ENCODE measurements around the gene NCAM1.
"Not testable (repeated sequence)": the region's sequence is repeated elsewhere in the genome, so short reads cannot be mapped to it uniquely, and the experiment has no call there.

NCAM1 gene

GRCh38 chr11:113021111-113021510, 59.9 kb downstream of the NCAM1 start:
- no peak for DNase-seq (ENCODE audit: low read depth in 3 of 3)

DNA sequence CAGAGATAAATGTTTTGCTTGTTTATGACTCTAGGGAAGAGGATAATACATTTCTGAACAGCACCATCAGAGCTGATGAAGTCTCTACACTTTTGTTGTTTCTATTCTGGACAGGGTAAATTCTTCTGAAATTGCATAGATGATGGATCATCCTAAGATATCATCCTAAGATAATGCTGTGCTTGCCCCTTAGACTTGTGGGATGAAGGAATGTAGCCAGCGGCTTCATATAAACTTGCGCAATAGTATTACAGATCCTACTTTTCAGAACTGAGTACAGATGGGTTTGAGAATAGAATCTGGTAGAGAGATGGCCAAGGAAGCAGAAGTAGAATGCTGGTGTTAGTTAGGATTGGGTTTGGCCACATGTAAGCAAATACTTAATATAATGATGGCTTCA, 61.0 kb downstream of the NCAM1 start:
- DNase-seq (ENCODE audit: low read depth in 3 of 3) = no peak

GRCh38 chr11:113023228-113023627, 62.0 kb downstream of the NCAM1 start:
- no peak for DNase-seq (ENCODE audit: low read depth in 3 of 3)

GRCh38 chr11:113023986-113024385, 62.8 kb downstream of the NCAM1 start:
- DNase-seq (ENCODE audit: low read depth in 3 of 3) = no peak

DNA sequence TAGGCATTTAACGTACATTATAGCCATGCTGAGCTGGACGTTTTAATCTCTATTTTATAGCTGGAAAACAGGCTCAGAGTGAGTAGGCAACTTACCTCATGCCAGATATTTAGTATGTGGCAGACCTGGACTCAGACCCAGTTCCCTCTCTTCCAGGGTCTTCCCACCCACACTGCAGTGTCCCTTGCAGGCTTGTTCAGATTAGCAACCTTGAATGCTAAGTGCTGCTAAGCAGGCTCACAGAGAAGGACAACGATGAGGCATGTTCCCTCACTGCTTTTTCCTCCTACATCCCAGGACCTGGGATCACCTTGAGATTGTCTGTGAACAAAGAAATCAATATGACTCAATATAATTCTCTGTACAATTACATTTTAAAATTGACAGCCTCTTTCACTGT, 65.6 kb downstream of the NCAM1 start:
- no peak for DNase-seq (ENCODE audit: low read depth in 3 of 3)

DNA sequence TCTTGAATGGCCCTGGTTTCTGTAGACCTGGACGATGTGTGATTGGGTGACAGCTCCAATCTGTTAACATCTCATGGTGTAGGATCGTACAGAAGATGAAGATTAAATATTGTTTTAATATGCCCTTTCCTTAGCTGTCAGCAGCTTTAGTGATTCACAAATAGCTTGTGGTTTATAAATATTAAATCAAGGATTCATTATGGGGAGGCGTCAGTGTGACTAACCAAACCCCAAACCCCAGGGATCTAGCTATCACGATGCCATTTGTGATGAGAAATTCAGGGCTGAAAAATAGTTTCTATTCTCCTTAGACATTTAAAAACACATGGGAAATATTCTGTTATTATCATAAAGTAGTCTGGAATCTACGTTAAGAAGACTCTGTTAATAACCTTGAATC, 73.4 kb downstream of the NCAM1 start:
- no peak for DNase-seq (ENCODE audit: low read depth in 3 of 3)

- no peak for DNase-seq (ENCODE audit: low read depth in 3 of 3)
Observed at GRCh38 chr11:113035708-113036107, 74.5 kb downstream of the NCAM1 start.

DNA sequence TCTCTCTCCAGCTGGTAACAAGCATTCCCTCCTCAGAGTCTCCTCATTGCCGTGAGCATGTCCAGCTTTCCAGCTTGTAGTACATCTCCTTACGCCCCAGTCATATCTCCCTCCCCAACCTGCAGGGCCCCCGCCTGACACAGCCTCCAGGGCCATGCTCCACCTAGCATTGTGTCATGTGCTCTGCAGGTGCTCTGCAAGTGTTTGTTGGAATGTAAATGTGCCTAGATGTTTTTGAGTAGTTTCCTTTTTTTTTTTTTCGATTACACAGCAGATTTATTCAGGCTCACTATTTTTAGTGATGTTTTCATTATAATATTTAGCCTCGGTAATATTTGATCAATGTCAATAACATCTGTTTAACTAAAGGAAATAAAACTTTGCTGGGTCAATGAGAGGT, 82.5 kb downstream of the NCAM1 start:
- no peak for DNase-seq (ENCODE audit: low read depth in 3 of 3)

DNA sequence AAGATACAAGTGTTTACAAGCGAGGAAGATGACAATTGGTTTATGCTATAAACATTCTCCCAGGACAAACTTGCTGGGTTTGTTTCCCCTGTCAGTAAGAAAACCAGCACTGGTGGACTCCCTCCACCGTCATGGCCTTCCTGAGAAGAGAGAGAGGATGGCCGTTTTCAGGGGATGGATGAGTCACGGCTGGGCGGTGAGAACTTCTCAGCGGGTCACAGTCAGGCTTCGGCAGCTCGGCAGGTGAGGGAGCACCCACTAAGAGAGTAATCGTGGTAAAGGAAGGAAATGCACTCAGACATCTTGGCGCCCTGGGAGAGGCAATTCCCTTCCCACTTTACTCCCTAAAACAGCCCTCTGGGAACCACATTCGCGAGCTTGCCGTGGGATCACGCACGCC, 83.9 kb downstream of the NCAM1 start:
- no peak for DNase-seq (ENCODE audit: low read depth in 3 of 3)

GRCh38 chr11:113046866-113047265, 85.6 kb downstream of the NCAM1 start:
- no peak for DNase-seq (ENCODE audit: low read depth in 3 of 3)

GRCh38 chr11:113048820-113049768, 87.9 kb downstream of the NCAM1 start:
- DNase-seq (ENCODE audit: low read depth in 3 of 3) = no peak

DNA sequence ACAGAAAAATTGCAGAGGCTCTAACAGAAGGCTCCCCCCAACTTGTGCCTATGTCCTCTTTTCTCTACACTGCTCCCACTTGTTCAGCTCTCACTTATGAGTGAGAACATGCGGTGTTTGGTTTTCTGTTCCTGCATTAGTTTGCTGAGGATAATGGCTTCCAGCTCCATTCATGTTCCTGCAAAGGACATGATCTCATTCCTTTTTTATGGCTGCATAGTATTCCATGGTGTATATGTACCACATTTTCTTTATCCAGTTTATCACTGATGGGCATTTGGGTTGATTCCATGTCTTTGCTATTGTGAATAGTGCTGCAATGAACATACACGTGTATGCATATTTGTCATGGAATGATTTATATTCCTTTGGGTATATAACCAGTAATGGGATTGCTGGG, 91.8 kb downstream of the NCAM1 start:
- DNase-seq (ENCODE audit: low read depth in 3 of 3) = not testable (repeated sequence)

GRCh38 chr11:113057038-113057437, 95.8 kb downstream of the NCAM1 start:
- no peak for DNase-seq (ENCODE audit: low read depth in 3 of 3)

DNA sequence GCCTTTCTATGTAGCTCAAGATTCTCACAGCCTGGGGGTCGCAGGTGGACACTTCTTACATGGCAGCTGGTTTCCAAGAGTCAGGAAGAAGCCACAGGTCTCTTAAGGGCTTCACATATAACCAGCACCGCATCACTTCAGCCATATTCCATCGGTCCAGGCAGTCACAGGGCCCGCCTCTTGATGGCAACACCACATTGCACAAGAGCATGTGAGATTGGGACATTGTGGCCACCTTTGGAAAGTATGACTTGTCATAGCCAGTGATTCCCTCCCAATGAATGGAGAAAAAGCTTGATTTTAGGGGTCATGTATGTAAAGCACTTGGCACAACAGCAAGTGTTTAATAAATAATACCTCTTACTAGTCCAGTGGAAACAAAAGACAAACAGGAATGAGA, 98.3 kb downstream of the NCAM1 start:
- no peak for DNase-seq (ENCODE audit: low read depth in 3 of 3)

DNA sequence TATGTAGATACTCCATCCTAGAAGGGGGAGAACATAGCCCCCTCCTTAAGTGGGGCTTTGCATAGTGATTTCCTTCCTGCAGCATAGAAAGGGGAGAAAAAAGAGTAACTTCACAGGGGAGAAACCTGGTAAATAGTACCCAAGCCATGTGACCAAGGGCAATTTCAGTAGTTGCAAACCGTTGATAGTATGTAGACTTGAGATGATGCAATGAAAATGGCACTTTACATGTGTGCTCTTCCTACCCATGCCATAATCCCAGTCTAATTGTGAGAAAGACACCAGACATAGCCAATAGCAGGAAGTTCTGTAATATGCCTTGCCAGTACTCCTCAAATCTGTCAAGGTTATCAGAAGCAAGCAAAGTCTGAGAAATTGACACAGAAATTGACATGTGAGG, 104.1 kb downstream of the NCAM1 start:
- DNase-seq (ENCODE audit: low read depth in 3 of 3) = no peak

- DNase-seq (ENCODE audit: low read depth in 3 of 3) = no peak
Observed at GRCh38 chr11:113072237-113072858, 111.1 kb downstream of the NCAM1 start.

GRCh38 chr11:113073290-113073953, 112.2 kb downstream of the NCAM1 start:
- no peak for DNase-seq (ENCODE audit: low read depth in 3 of 3)

DNA sequence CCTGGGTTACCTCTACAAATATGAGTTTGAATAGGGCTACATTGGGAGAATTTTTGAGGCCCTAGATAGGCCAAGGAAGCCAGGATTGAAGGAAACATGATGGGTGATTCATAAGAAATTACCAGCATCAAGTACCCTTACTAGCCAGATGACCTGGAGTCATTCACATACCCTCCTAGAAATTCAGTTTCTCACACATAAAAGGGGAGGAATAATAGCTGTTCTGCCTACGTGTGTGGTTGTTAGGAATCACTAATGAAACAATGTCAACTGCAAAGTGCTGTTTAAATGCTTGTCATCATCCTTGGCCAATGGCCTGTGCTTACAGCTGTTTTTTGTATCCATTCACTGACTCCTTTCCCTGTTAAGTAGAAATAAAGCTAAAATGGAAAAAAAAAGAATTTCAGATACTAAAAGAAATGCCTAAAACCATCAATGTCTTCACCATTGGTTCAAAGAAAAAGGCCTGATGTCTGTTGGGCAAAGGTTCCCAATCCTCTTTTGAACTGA, 114.4 kb downstream of the NCAM1 start:
- DNase-seq (ENCODE audit: low read depth in 3 of 3) = no peak

DNA sequence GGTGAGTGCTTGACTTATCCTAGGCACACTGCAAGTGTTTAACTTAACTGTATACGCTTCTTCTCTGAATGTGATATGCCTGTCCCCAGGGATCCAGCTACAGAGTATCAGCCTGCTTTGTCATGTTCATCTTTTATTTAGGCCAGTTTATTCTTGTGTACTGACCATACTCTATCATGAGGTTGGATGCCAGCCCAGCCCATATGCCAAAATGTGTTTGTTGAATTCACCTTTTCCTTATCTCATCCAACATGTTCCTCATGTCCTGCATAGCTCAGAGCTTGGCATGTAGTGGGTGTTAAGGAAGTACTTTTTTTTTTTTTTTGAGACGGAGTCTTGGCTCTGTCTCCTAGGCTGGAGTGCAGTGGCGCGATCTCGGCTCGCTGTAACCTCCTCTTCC, 116.2 kb downstream of the NCAM1 start:
- no peak for DNase-seq (ENCODE audit: low read depth in 3 of 3)

GRCh38 chr11:113082341-113082955, 121.2 kb downstream of the NCAM1 start:
- DNase-seq (ENCODE audit: low read depth in 3 of 3) = no peak

DNA sequence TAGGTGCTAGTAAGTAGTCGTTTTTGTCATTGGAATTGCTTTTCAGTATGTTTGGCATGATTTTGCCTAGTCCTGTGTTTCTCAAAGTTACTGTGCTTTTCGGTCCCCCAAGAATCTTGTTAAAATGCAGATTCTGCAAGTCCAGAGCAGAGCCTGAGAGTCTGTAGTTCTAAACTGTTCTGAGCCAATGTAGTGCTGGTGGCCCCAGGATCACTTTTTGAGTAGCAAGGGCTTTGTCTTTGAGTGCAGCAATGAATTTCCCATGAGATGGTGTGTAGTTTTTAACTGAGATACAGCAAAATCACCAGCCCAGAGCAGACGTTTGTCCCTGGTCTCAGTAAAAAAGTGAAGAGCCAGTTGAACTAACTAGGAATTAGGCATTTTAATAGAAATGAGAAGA, 122.4 kb downstream of the NCAM1 start:
- no peak for DNase-seq (ENCODE audit: low read depth in 3 of 3)

- no peak for DNase-seq (ENCODE audit: low read depth in 3 of 3)
Observed at GRCh38 chr11:113084297-113084696, 123.1 kb downstream of the NCAM1 start.
